Gastroesophageal sphincter (tissue), 4 donors: ENCODE results near the gene SLX9. TPM values are rescaled to one million over a fixed set of nuclear protein-coding genes. Genes with fewer than 3 reads are reported as not detected.

Experiments used
- ATAC-seq: fragments of 150-250 bp; one replicate; pipeline ENCODE4 v1.9.1; 2016; ENCODE audit warnings: mild to moderate bottlenecking, moderate library complexity
- H3K27ac ChIP-seq, 4 donors: fragments of 200-600 bp; sonication (generic) in 3 of 4; 1 replicate in 3 of 4; 2 replicates in 1 of 4; pipeline ENCODE4 v1.5.1; 2016 to 2019
- H3K27me3 ChIP-seq: fragments of 200-600 bp; sonication (generic); one replicate; pipeline ENCODE4 v1.5.1; 2019
- H3K36me3 ChIP-seq, 2 donors: fragments of 200-600 bp; sonication (generic); one replicate each; pipeline ENCODE4 v1.5.1; 2019; ENCODE audit warnings: control low read depth in 1 of 2
- H3K4me1 ChIP-seq, 3 donors: fragments of 200-600 bp; sonication (generic); 1 replicate in 2 of 3; 2 replicates in 1 of 3; pipeline ENCODE4 v1.5.1; 2016 to 2019; ENCODE audit warnings: control low read depth in 2 of 3
- H3K4me3 ChIP-seq, 2 donors: fragments of 200-600 bp; sonication (generic); one replicate each; pipeline ENCODE4 v1.5.1; 2019; ENCODE audit warnings: mild to moderate bottlenecking in 1 of 2, moderate library complexity in 1 of 2
- H3K9me3 ChIP-seq, 3 donors: fragments of 200-600 bp; sonication (generic); one replicate each; pipeline ENCODE4 v1.5.1; 2017 to 2019; ENCODE audit warnings: control low read depth in 2 of 3
- CTCF ChIP-seq, 4 experiments: fragments of 200-600 bp in 2 of 4; fragments of 450-650 bp in 2 of 4; sonication (generic) in 1 of 4; IDR thresholded peaks; one replicate each; pipeline ENCODE4 v1.5.1; 2017 to 2019; ENCODE audit warnings: antibody characterized with exemption in 4 of 4, mild to moderate bottlenecking in 2 of 4, moderate library complexity in 2 of 4
- EP300 ChIP-seq: sonication (generic); formaldehyde crosslinking; IDR thresholded peaks from one replicate; pipeline ENCODE4 v1.6.1; 2017; ENCODE audit warnings: antibody characterized with exemption, mild to moderate bottlenecking
- POLR2A ChIP-seq, 2 donors: fragments of 450-650 bp; IDR thresholded peaks; one replicate each; pipeline ENCODE4 v1.6.1; 2017; ENCODE audit warnings: antibody characterized with exemption in 2 of 2, mild to moderate bottlenecking in 2 of 2, moderate library complexity in 1 of 2
- POLR2AphosphoS5 ChIP-seq: sonication (generic); formaldehyde crosslinking; IDR thresholded peaks from one replicate; pipeline ENCODE4 v1.6.1; 2017; ENCODE audit warnings: antibody characterized with exemption
- WGBS, 2 donors: methylation state at CpG; one replicate each; pipeline ENCODE4 v1.1.5; 2018; ENCODE audit warnings: low coverage in 1 of 2; 5-methylcytosine and 5-hydroxymethylcytosine counted together
- total RNA-seq, 4 donors: library from RNA; depleted of rRNA; stranded (reverse); fragments of >200 nt; gene quantifications; one replicate each; pipeline ENCODE4 v1.1.0, GENCODE V29; 2016

The SLX9 gene
- total RNA-seq, 4 donors from 2014 or later, result 15.7 to 53.9 (median 36.4) TPM

DNA sequence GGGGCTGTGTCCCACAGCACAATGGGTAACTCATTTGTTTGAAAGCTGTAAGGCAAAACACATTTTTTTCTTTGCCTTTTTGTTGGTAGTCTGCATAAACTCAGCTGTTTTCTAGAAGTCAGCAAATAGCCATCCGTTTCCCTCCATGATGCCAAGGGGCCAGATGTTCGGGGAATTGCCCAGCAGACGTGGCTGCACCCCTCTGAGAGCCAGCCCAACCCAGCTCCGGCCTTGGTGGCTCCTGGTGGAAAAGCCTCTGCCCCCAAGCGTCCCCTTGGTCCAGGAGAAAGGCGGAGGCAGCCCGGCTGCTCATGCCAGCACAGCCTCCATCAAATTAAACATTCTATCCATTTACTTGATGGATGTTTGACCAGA, 76.2 kb downstream of the SLX9 start:
- peak overlapping the region in 1 of 4 donors; percentile 60 for H3K27ac ChIP-seq
- no peak for ATAC-seq

DNA sequence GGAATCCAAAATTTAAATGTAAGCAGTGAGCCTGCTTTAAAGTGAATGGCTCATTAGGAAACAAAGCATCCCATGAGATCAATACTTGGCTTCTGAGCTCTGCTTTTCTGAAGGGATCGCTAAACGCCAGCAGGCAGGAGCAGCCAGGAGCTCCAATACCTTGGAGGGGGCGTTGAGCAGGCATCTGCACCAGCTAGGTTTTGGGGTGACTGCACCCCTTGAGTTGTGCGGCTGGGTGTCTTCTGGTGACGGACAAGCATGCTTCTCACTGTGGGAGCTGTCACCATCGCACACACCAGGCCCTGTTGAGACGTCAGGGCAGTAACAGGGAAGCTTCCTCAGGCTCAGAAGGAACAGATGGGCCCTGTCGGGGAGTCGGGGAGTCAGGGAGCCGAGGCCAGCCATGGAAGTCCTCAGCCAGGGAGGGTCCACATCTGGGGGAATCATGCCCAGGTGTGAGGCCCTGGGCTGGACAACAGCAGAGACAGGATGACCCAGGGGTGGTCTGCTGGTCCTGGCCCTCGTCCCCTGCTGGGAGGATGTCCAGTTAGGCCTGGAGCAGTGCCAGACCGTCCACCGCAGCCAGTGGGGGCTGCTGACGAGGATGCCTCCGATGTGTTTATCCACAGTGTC, 76.7 kb downstream of the SLX9 start:
- Histone ChIP-seq H3K27ac (peak overlapping the region in 3 of 4 donors; percentile 26 to 60 (median 29)), H3K36me3 (no peaks in the 10 kb centered on the region), H3K9me3 (no peaks in the 10 kb centered on the region), H3K4me3 (no peak overlapping the region), H3K4me1 (peaks cover 0 to 63% (median 21%) of the 10 kb centered on the region in 3 donors), H3K27me3 (no peaks in the 10 kb centered on the region)
- WGBS, 2 donors, result 40 to 71% methylated on average over 5 of the region's 15 CpGs
- ATAC-seq, result no peak
- TF ChIP-seq POLR2A (IDR thresholded peaks at IDR 0.05), result no peak
- no peak for TF ChIP-seq CTCF (IDR thresholded peaks at IDR 0.05)
- TF ChIP-seq EP300, result no peak
- TF ChIP-seq POLR2AphosphoS5, result no peak

More for the DNA sequence above, 76.2 kb downstream of the SLX9 start:
- WGBS, 2 donors, result 60 to 63% methylated on average over 1 to 2 of the region's 7 CpGs
- TF ChIP-seq CTCF (IDR thresholded peaks at IDR 0.05), result no peak
- TF ChIP-seq POLR2A (IDR thresholded peaks at IDR 0.05), result no peak
- no peak for TF ChIP-seq POLR2AphosphoS5
- TF ChIP-seq EP300, result no peak
- no peaks in the 10 kb centered on the region for H3K9me3 ChIP-seq
- no peak overlapping the region for H3K4me3 ChIP-seq
- H3K36me3 ChIP-seq, result no peaks in the 10 kb centered on the region
- H3K4me1 ChIP-seq, result peaks cover 0 to 63% (median 21%) of the 10 kb centered on the region in 3 donors
- H3K27me3 ChIP-seq, result no peaks in the 10 kb centered on the region

GRCh38 chr21:45017039-45017960, 77.5 kb downstream of the SLX9 start:
- Histone ChIP-seq H3K4me3 (no peak overlapping the region), H3K36me3 (no peaks in the 10 kb centered on the region), H3K27ac (peak overlapping the region in 3 of 4 donors; percentile 26 to 88 (median 84)), H3K4me1 (peaks cover 0 to 57% (median 19%) of the 10 kb centered on the region in 3 donors), H3K9me3 (no peaks in the 10 kb centered on the region), H3K27me3 (no peaks in the 10 kb centered on the region)
- no peak for ATAC-seq
- TF ChIP-seq CTCF (IDR thresholded peaks at IDR 0.05) (no peak), POLR2AphosphoS5 (no peak), POLR2A (IDR thresholded peaks at IDR 0.05) (no peak), EP300 (no peak)
- 79 to 80% methylated on average over 5 to 14 of the region's 15 CpGs for WGBS, 2 donors

DNA sequence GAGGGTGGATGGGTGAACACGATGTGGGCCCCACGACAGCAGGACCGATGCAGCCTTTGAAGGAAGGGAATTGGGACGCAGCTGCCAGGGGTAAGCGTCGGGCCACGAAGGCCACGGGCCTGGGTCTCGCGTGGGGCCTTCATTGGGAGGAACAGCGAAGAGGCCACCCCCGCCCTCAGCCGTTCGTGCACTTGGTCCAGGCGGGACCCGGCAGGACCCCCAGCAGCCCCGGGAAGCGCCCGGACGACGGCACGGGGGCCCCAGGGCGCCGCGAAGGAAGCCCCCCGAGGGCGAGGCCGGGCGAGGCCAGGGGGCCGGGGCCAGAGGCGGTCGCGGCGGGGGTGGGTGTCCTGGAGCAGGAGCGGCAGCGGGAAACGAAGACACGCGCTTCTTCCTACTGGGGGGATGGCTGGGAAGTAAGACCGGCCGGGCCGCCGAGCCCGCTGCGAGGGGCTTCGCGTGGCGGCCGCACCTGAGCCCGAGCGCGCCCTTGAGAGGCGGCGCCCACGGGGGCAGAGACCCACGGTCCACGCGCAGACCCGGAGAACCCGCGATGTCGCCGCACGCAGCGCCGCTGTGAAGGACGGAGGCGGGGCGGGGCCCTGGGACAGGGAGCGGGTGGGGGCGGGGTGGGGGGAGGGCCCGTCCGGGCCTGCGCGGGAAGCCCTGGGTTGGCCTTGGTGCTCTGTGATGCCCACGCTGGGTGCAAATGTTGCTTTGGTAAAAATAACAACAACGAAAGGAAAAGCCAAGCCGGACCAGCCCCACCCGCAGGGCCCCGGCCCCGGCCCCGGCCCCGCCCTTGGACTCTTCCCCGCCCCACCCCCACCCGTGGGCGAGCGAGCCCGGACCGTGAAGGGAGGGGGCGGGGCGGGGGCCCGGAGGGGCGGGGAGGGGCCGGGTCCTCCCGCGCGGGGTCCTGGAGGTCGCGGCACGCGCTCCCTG, 78.6 kb downstream of the SLX9 start:
- peak; percentile 47 for ATAC-seq

More for the DNA sequence above, 78.6 kb downstream of the SLX9 start:
- no peak for TF ChIP-seq CTCF (IDR thresholded peaks at IDR 0.05)
- H3K27me3 ChIP-seq, result no peaks in the 10 kb centered on the region
- H3K4me3 ChIP-seq, result peak overlapping the region; percentile 22 to 61
- H3K27ac ChIP-seq, result peak overlapping the region; percentile 31 to 88 (median 79)
- no peaks in the 10 kb centered on the region for H3K9me3 ChIP-seq
- peaks cover 0 to 46% (median 8%) of the 10 kb centered on the region in 3 donors for H3K4me1 ChIP-seq
- 5 to 75% methylated on average over 4 of the region's 101 CpGs for WGBS, 2 donors
- H3K36me3 ChIP-seq, result no peaks in the 10 kb centered on the region
